ENCODE results near the gene SUSD4. TPM values are rescaled to one million over a fixed set of nuclear protein-coding genes. Genes with fewer than 3 reads are reported as not detected.

Gene SUSD4
- total and polyA plus RNA-seq, 9 of the 15 experiments (the other 6 are each of a cell fraction or from before 2014, with no cell fraction given), result 0.06 to 1.7 (median 0.09) TPM; not detected in 4

- TF ChIP-seq RERE (CRISPR knock-in tag; IDR thresholded peaks at IDR 0.05; ENCODE audit: borderline replicate concordance) (no peak), PCBP1 (IDR thresholded peaks at IDR 0.05; ENCODE audit: low read depth, low read length, poor library complexity, severe bottlenecking) (no peak), HMG20B (CRISPR knock-in tag; IDR thresholded peaks at IDR 0.05) (no peak), MED1 (CRISPR knock-in tag; IDR thresholded peaks at IDR 0.05; ENCODE audit: borderline replicate concordance) (no peak), SIN3A (IDR thresholded peaks at IDR 0.05; ENCODE audit: borderline replicate concordance in 2 of 2, control insufficient read depth in 1 of 2, low read depth in 2 of 2, low read length in 2 of 2) (no peak), HIVEP1 (CRISPR knock-in tag; IDR thresholded peaks at IDR 0.05) (no peak), BRCA1 (IDR thresholded peaks at IDR 0.05) (no peak), BRCA1 (CRISPR knock-in tag; IDR thresholded peaks at IDR 0.05) (no peak)
These were observed 41.1 kb downstream of the SUSD4 start (continued) for GRCh38 chr1:223322868-223323267.

Data from K562 (cell line).